Smooth muscle cell (in vitro differentiated cells): ENCODE data around the gene RYR2. TPM values are rescaled to one million over a fixed set of nuclear protein-coding genes. Genes with fewer than 3 reads are reported as not detected.

Experiments used
- DNase-seq: peaks from one replicate; lab custom pipeline; 2025; ENCODE audit not compliant: unreplicated experiment; lab: John Stamatoyannopoulos, UW
- H2AFZ ChIP-seq: fragments of 200-600 bp; sonication (generic); 2 replicates; pipeline ENCODE4 v1.6.0; 2016; ENCODE audit warnings: antibody characterized with exemption, low read depth, mild to moderate bottlenecking
- H3F3A ChIP-seq: fragments of 200-600 bp; sonication (generic); 2 replicates; pipeline ENCODE4 v1.6.0; 2017; ENCODE audit warnings: antibody characterized with exemption, low read depth
- H3K27ac ChIP-seq: fragments of 200-600 bp; sonication (generic); 2 replicates; pipeline ENCODE4 v1.5.1; 2016; ENCODE audit warnings: low read depth, mild to moderate bottlenecking
- H3K27me3 ChIP-seq: fragments of 200-600 bp; sonication (generic); 2 replicates; pipeline ENCODE4 v1.6.1; 2016; ENCODE audit warnings: low read depth, mild to moderate bottlenecking
- H3K36me3 ChIP-seq: fragments of 200-600 bp; sonication (generic); 2 replicates; pipeline ENCODE4 v1.5.1; 2016; ENCODE audit warnings: low read depth
- H3K4me1 ChIP-seq: fragments of 200-600 bp; sonication (generic); 2 replicates; pipeline ENCODE4 v1.5.1; 2016; ENCODE audit warnings: low read depth
- H3K4me2 ChIP-seq: fragments of 200-600 bp; sonication (generic); 2 replicates; pipeline ENCODE4 v1.6.0; 2016; ENCODE audit warnings: mild to moderate bottlenecking
- H3K4me3 ChIP-seq: fragments of 200-600 bp; sonication (generic); 2 replicates; pipeline ENCODE4 v1.5.1; 2016; ENCODE audit warnings: mild to moderate bottlenecking
- H3K79me2 ChIP-seq: fragments of 200-600 bp; sonication (generic); 2 replicates; pipeline ENCODE4 v1.6.0; 2016; ENCODE audit warnings: low read depth, mild to moderate bottlenecking
- H3K9ac ChIP-seq: fragments of 200-600 bp; sonication (generic); 2 replicates; pipeline ENCODE4 v1.6.0; 2016; ENCODE audit warnings: low read depth
- H3K9me3 ChIP-seq: fragments of 200-600 bp; sonication (generic); replicated peaks from 2 replicates; pipeline ENCODE4 v1.5.1; 2016; ENCODE audit warnings: low read depth
- H4K20me1 ChIP-seq: fragments of 200-600 bp; sonication (generic); 2 replicates; pipeline ENCODE4 v1.6.0; 2016; ENCODE audit warnings: low read depth
- WGBS: methylation state at CpG from one replicate; pipeline ENCODE4 v1.1.7; 2016; ENCODE audit warnings: low lambda C conversion rate; 5-methylcytosine and 5-hydroxymethylcytosine counted together
- polyA plus RNA-seq: library from polyadenylated mRNA; unstranded; fragments of >200 nt; fragmentation: Nextera tagmentation; extraction: Ambion mirVana; gene quantifications from 2 replicates; pipeline ENCODE4 v1.2.1, GENCODE V29; 2016
- total RNA-seq: library from RNA; depleted of rRNA; stranded (reverse); fragments of >200 nt; gene quantifications from 2 replicates; pipeline ENCODE4 v1.2.3, GENCODE V29; 2014
- TF ChIP-seq, protein P1 (sequence below): fragments of 200-600 bp; sonication (generic); IDR thresholded peaks from 2 replicates; pipeline ENCODE4 v1.5.1; 2017; ENCODE audit warnings: borderline replicate concordance, mild to moderate bottlenecking, antibody characterized with exemption; ENCODE audit not compliant: insufficient read depth, poor library complexity, severe bottlenecking

Gene RYR2
- total and polyA plus RNA-seq, 2 experiments from 2014 or later: 0.09 TPM; not detected in 1

DNA sequence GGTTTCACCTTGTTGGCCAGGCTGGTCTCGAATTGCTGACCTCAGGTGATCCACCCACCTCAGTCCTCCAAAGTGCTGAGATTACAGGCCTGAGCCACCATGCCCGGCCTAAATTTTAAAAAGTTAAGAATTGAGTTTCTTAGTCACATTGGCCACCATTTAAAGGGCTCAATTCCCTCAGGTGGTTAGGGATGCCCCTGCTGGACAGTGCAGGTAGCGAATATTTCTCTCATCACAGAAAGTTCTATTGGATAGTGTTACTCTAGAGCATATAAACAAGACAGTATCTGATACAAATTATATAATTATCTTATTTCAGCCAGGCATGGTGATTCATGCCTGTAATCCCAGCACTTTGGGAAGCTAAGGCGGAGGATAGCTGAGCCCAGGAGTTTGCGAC lies 528.5 kb downstream of the RYR2 start:
- Histone ChIP-seq H2AFZ (no peak overlapping the region), H3K4me1 (no peaks in the 10 kb centered on the region), H4K20me1 (no peaks in the 10 kb centered on the region), H3K9me3 (no peaks in the 10 kb centered on the region), H3K4me2 (no peak overlapping the region), H3K79me2 (no peaks in the 10 kb centered on the region), H3K27me3 (no peaks in the 10 kb centered on the region), H3K27ac (no peak overlapping the region), H3F3A (no peaks in the 10 kb centered on the region), H3K9ac (no peak overlapping the region), H3K36me3 (no peaks in the 10 kb centered on the region), H3K4me3 (no peak overlapping the region)
- 85% methylated on average over 5 of the region's 5 CpGs for WGBS
- DNase-seq: no peak
- TF ChIP-seq, protein P1, sequence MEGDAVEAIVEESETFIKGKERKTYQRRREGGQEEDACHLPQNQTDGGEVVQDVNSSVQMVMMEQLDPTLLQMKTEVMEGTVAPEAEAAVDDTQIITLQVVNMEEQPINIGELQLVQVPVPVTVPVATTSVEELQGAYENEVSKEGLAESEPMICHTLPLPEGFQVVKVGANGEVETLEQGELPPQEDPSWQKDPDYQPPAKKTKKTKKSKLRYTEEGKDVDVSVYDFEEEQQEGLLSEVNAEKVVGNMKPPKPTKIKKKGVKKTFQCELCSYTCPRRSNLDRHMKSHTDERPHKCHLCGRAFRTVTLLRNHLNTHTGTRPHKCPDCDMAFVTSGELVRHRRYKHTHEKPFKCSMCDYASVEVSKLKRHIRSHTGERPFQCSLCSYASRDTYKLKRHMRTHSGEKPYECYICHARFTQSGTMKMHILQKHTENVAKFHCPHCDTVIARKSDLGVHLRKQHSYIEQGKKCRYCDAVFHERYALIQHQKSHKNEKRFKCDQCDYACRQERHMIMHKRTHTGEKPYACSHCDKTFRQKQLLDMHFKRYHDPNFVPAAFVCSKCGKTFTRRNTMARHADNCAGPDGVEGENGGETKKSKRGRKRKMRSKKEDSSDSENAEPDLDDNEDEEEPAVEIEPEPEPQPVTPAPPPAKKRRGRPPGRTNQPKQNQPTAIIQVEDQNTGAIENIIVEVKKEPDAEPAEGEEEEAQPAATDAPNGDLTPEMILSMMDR: no peak

DNA sequence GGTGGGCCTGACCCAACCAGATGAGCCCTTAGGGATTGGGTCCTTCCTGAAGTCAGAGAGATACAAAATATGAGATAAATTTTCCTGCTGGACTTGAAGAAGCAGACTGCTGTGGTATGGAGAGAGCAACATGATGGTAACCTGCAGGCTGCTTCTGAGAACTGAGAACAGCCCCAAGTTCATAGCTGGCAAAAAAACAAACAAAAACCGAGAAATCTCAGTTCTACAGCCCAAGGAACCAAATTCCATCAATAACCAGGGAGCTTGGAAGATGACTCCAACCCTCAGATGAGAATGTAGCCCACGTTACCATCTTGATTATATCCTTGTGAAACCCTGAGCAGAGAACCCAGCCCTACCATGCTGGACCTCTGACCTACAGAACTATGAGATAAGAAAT lies 532.6 kb downstream of the RYR2 start:
- no peaks in the 10 kb centered on the region for H3F3A ChIP-seq
- no peak overlapping the region for H3K4me3 ChIP-seq
- no peak overlapping the region for H3K9ac ChIP-seq
- no peak overlapping the region for H3K4me2 ChIP-seq
- no peaks in the 10 kb centered on the region for H4K20me1 ChIP-seq
- 51% methylated on average over 2 of the region's 2 CpGs for WGBS
- H2AFZ ChIP-seq: no peak overlapping the region
- no peak for DNase-seq
- H3K4me1 ChIP-seq: no peaks in the 10 kb centered on the region
- TF ChIP-seq, protein P1: no peak
- H3K27ac ChIP-seq: no peak overlapping the region
- H3K79me2 ChIP-seq: no peaks in the 10 kb centered on the region
- H3K9me3 ChIP-seq: no peaks in the 10 kb centered on the region
- H3K36me3 ChIP-seq: no peaks in the 10 kb centered on the region
- no peaks in the 10 kb centered on the region for H3K27me3 ChIP-seq

DNA sequence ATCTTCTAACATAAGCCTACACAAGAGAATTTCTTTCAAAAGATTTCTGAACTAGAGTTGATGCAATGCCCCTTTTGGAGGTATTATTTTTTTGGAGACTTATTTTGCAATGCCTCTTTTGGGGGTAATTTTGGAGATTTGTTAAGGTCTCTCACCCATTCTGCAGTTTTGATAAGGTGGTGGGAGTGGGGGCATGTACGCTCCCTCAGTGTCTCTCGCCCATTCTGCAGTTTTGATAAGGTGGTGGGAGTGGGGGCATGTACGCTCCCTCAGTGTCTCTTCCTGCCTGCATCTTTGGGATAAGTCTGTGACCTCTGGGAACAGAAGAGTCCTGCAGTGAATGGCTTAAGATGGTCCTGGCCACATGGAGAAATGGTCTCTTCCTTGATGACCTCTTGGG lies 536.6 kb downstream of the RYR2 start:
- Histone ChIP-seq H2AFZ (no peak overlapping the region), H4K20me1 (no peaks in the 10 kb centered on the region), H3K9me3 (no peaks in the 10 kb centered on the region), H3K4me1 (no peaks in the 10 kb centered on the region), H3K36me3 (no peaks in the 10 kb centered on the region), H3F3A (no peaks in the 10 kb centered on the region), H3K9ac (no peak overlapping the region), H3K4me2 (no peak overlapping the region), H3K79me2 (no peaks in the 10 kb centered on the region), H3K4me3 (no peak overlapping the region), H3K27me3 (no peaks in the 10 kb centered on the region), H3K27ac (no peak overlapping the region)
- 96% methylated on average over 3 of the region's 3 CpGs for WGBS
- TF ChIP-seq, protein P1: no peak
- DNase-seq: no peak

DNA sequence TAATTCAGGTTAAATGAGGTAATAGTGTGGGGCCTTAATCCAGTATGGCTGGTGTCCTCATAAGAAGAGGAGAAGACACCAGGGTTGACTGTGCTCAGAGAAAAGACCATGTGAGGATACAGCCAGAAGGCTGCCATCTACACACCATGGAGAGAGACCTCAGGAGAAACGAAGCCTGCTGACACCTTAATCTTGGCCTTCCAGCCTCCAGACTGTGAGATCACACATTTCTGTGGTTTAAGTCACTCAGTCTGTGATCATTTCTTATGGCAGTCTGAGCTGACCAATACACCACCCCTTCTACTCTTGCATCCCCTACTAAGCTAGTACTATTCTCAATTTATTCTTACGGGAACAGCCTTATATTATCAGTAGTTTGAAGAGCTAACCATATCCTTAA lies 538.7 kb downstream of the RYR2 start:
- H3K27ac ChIP-seq: no peak overlapping the region
- no peak for DNase-seq
- H3K79me2 ChIP-seq: no peaks in the 10 kb centered on the region
- H3K9me3 ChIP-seq: no peaks in the 10 kb centered on the region
- no peak overlapping the region for H3K4me3 ChIP-seq
- no peaks in the 10 kb centered on the region for H3K36me3 ChIP-seq
- 83% methylated on average over 2 of the region's 2 CpGs for WGBS
- TF ChIP-seq, protein P1: no peak
- no peaks in the 10 kb centered on the region for H3K4me1 ChIP-seq
- H4K20me1 ChIP-seq: no peaks in the 10 kb centered on the region
- H3K27me3 ChIP-seq: no peaks in the 10 kb centered on the region
- H2AFZ ChIP-seq: no peak overlapping the region
- H3K9ac ChIP-seq: no peak overlapping the region
- H3F3A ChIP-seq: no peaks in the 10 kb centered on the region
- H3K4me2 ChIP-seq: no peak overlapping the region
